Measurements from ENCODE around the gene HEATR5A.

DNA sequence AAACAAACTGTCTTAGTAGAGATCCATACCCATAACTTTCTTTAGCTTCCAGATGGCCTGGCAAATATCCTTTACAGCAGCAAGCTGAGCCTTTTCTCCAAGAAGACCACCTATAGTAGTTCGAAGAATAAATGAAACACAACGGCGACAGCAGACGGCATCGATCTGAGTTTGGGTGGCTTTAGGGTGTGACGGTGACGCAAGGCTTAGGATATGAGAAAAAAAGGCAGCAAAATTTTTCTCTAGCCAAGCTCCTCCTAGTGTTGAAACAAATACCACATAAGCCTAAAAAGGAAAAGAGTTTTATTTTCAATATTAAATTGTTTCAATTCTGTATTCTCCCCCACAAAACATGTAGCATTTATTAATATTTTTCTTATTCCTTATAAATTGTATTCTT, 33.3 kb downstream of the HEATR5A start:
- no peak for TF ChIP-seq CTCF (optimal IDR thresholded peaks at IDR 0.05 in 1 of 3, IDR thresholded peaks at IDR 0.05 in 1 of 3, conservative IDR thresholded peaks at IDR 0.05 in 1 of 3; ENCODE audit: extremely low read depth in 1 of 3, insufficient read depth in 2 of 3, low read length in 3 of 3)
- no peak for TF ChIP-seq EZH2 (IDR thresholded peaks at IDR 0.05; ENCODE audit: low read length)

Data from keratinocyte (primary cell).